CD14-positive monocyte (primary cell): ENCODE measurements around the gene MCL1. TPM values are rescaled to one million over a fixed set of nuclear protein-coding genes. Genes with fewer than 3 reads are reported as not detected.

Experiments used
- DNase-seq, 3 donors: peaks; one replicate each; pipeline ENCODE4 v3.0.0-alpha.2; 2011 to 2022
- H2AFZ ChIP-seq: 2 replicates; pipeline ENCODE4 v1.6.0; 2012; ENCODE audit warnings: mild to moderate bottlenecking, low read depth, low read length, inconsistent platforms; ENCODE audit not compliant: insufficient read depth, poor library complexity, severe bottlenecking
- H3K27ac ChIP-seq, 2 donors: 1 replicate in 1 of 2; 2 replicates in 1 of 2; pipeline ENCODE4 v1.5.1; 2012 to 2013; ENCODE audit warnings: low read length in 2 of 2, control low read depth in 1 of 2, inconsistent platforms in 1 of 2, low read depth in 1 of 2, mild to moderate bottlenecking in 1 of 2
- H3K27me3 ChIP-seq, 2 donors: one replicate each; pipeline versions ENCODE4 v1.6.0 to v1.6.1; 2011 to 2013; ENCODE audit warnings: low read length in 2 of 2; ENCODE audit not compliant: control insufficient read depth in 2 of 2, insufficient read depth in 2 of 2
- H3K36me3 ChIP-seq, 2 donors: replicated peaks in 1 of 2; 1 replicate in 1 of 2; 2 replicates in 1 of 2; pipeline versions ENCODE4 v1.5.1 to v1.6.1; 2012 to 2013; ENCODE audit warnings: low read length in 2 of 2, control low read depth in 1 of 2, inconsistent platforms in 1 of 2, mild to moderate bottlenecking in 1 of 2; ENCODE audit not compliant: insufficient read depth in 2 of 2, control insufficient read depth in 1 of 2
- H3K4me1 ChIP-seq, 2 donors: 1 replicate in 1 of 2; 2 replicates in 1 of 2; pipeline versions ENCODE4 v1.5.1 to v1.6.1; 2012 to 2013; ENCODE audit warnings: low read length in 2 of 2, control low read depth in 1 of 2, inconsistent platforms in 1 of 2, mild to moderate bottlenecking in 1 of 2, moderate library complexity in 1 of 2; ENCODE audit not compliant: insufficient read depth in 2 of 2, control insufficient read depth in 1 of 2
- H3K4me2 ChIP-seq: replicated peaks from 2 replicates; pipeline ENCODE3; 2012; ENCODE audit warnings: low read length, moderate library complexity, mild to moderate bottlenecking; ENCODE audit not compliant: poor library complexity, severe bottlenecking; ENCODE audit errors: extremely low read depth
- H3K4me3 ChIP-seq, 3 experiments: fragments of 200-600 bp in 1 of 3; sonication (generic) in 1 of 3; replicated peaks in 1 of 3; 1 replicate in 2 of 3; 2 replicates in 1 of 3; pipeline ENCODE4 v1.5.1; 2011 to 2013; ENCODE audit warnings: low read length in 3 of 3, mild to moderate bottlenecking in 3 of 3, control low read depth in 2 of 3, low read depth in 2 of 3, inconsistent platforms in 1 of 3, moderate library complexity in 1 of 3
- H3K79me2 ChIP-seq: 2 replicates; pipeline ENCODE4 v1.6.0; 2012; ENCODE audit warnings: mild to moderate bottlenecking, control low read depth, inconsistent platforms, low read length, moderate library complexity; ENCODE audit not compliant: insufficient read depth
- H3K9ac ChIP-seq: 2 replicates; pipeline ENCODE4 v1.6.0; 2017; ENCODE audit warnings: low read length, mild to moderate bottlenecking; ENCODE audit not compliant: insufficient read depth, poor library complexity, severe bottlenecking
- H3K9me3 ChIP-seq, 2 donors: replicated peaks in 1 of 2; 1 replicate in 1 of 2; 2 replicates in 1 of 2; pipeline versions ENCODE4 v1.5.1 to v1.6.1; 2012 to 2013; ENCODE audit warnings: low read length in 2 of 2, control low read depth in 1 of 2; ENCODE audit not compliant: control insufficient read depth in 1 of 2, insufficient read depth in 1 of 2
- H4K20me1 ChIP-seq: 2 replicates; pipeline ENCODE4 v1.6.0; 2012; ENCODE audit warnings: mild to moderate bottlenecking, low read length, control low read depth, moderate library complexity; ENCODE audit not compliant: insufficient read depth
- H3K27ac Mint-ChIP-seq, 7 donors: one replicate each; pipeline ENCODE4 v1.8.0; 2020; ENCODE audit warnings: mild to moderate bottlenecking in 7 of 7, mixed read lengths in 7 of 7, moderate library complexity in 6 of 7, inconsistent platforms in 2 of 7
- H3K27me3 Mint-ChIP-seq, 3 donors: one replicate each; pipeline ENCODE4 v1.8.0; 2021 to 2022; ENCODE audit warnings: low read depth in 3 of 3, mild to moderate bottlenecking in 3 of 3, mixed read lengths in 3 of 3, moderate library complexity in 3 of 3, inconsistent platforms in 1 of 3
- H3K36me3 Mint-ChIP-seq, 2 donors: one replicate each; pipeline ENCODE4 v1.8.0; 2020; ENCODE audit warnings: mixed read lengths in 2 of 2, inconsistent platforms in 1 of 2, mild to moderate bottlenecking in 1 of 2
- H3K4me1 Mint-ChIP-seq: one replicate; pipeline ENCODE4 v1.8.0; 2020; ENCODE audit warnings: mild to moderate bottlenecking, mixed read lengths
- H3K4me3 Mint-ChIP-seq, 2 donors: one replicate each; pipeline ENCODE4 v1.8.0; 2020; ENCODE audit warnings: mild to moderate bottlenecking in 2 of 2, mixed read lengths in 2 of 2, moderate library complexity in 1 of 2
- H3K9me3 Mint-ChIP-seq, 7 donors: one replicate each; pipeline ENCODE4 v1.8.0; 2020 to 2022; ENCODE audit warnings: mixed read lengths in 7 of 7, mild to moderate bottlenecking in 6 of 7, moderate library complexity in 6 of 7, inconsistent platforms in 2 of 7
- CTCF ChIP-seq: fragments of 200-600 bp; IDR thresholded peaks from one replicate; pipeline ENCODE4 v1.8.0; 2022; ENCODE audit warnings: antibody characterized with exemption, mild to moderate bottlenecking
- WGBS: methylation state at CpG from one replicate; pipeline ENCODE4 v1.1.5; 2013; ENCODE audit warnings: missing lambda C conversion rate; ENCODE audit not compliant: insufficient coverage; 5-methylcytosine and 5-hydroxymethylcytosine counted together
- intact Hi-C, 2 donors: fragments of 100-400 bp; cut with micrococcal nuclease; formaldehyde crosslinking; loops; one replicate each; pipeline versions ENCODE4 v1.15.0 to v1.15.1; 2023
- polyA plus RNA-seq, 3 donors: library from polyadenylated mRNA; depleted of rRNA in 1 of 3; unstranded in 2 of 3; stranded (reverse) in 1 of 3; fragments of 300-500 nt in 2 of 3; fragments of >200 nt in 1 of 3; fragmentation: Illumina TruSeq in 2 of 3; gene quantifications; 1 replicate in 2 of 3; 2 replicates in 1 of 3; pipeline ENCODE4 v1.2.3, GENCODE V29; 2012 to 2021

Gene MCL1
- polyA plus RNA-seq, 3 donors = 287 to 2,076 (median 301) TPM

- H3K79me2 ChIP-seq = peaks cover 83% of the 10 kb centered on the region
- DNase-seq = peak in 1 of 3 donors; percentile 27
Observed at GRCh38 chr1:150564051-150564991, 15.1 kb downstream of the MCL1 start.

More at GRCh38 chr1:150564051-150564991, 15.1 kb downstream of the MCL1 start:
- Mint-ChIP-seq H3K4me3 (peak overlapping the region; percentile 93), H3K36me3 (peaks cover 35 to 52% of the 10 kb centered on the region in 2 donors), H3K9me3 (peaks cover 0 to 3% (median 0%) of the 10 kb centered on the region in 7 donors), H3K27me3 (peaks cover 0 to 2% (median 0%) of the 10 kb centered on the region in 3 donors), H3K27ac (peak overlapping the region; percentile 3 to 99 (median 98)), H3K4me1 (peaks cover 90% of the 10 kb centered on the region)
- Histone ChIP-seq H2AFZ (no peak overlapping the region), H4K20me1 (peaks cover 98% of the 10 kb centered on the region), H3K4me2 (peak overlapping the region; percentile 98), H3K4me3 (peak overlapping the region in 1 of 3 experiments; percentile 92), H3K9ac (no peak overlapping the region), H3K27ac (peak overlapping the region; percentile 30 to 88), H3K27me3 (no peaks in the 10 kb centered on the region), H3K4me1 (peaks cover 95 to 100% of the 10 kb centered on the region in 2 donors), H3K36me3 (peaks cover under 1 to 14% of the 10 kb centered on the region in 2 donors), H3K9me3 (no peaks in the 10 kb centered on the region)
- no peak for TF ChIP-seq CTCF
- WGBS = no CpG with 5 or more reads among the region's 5 CpGs
- intact Hi-C loops = loop anchor here (5.0 kb wide), 2 partner anchors 58 to 63 kb away; partner anchors contain the start of gene ENSA (in 1 of the 2)
